Measurements from ENCODE around the gene CHD1L.

Gene CHD1L

DNA sequence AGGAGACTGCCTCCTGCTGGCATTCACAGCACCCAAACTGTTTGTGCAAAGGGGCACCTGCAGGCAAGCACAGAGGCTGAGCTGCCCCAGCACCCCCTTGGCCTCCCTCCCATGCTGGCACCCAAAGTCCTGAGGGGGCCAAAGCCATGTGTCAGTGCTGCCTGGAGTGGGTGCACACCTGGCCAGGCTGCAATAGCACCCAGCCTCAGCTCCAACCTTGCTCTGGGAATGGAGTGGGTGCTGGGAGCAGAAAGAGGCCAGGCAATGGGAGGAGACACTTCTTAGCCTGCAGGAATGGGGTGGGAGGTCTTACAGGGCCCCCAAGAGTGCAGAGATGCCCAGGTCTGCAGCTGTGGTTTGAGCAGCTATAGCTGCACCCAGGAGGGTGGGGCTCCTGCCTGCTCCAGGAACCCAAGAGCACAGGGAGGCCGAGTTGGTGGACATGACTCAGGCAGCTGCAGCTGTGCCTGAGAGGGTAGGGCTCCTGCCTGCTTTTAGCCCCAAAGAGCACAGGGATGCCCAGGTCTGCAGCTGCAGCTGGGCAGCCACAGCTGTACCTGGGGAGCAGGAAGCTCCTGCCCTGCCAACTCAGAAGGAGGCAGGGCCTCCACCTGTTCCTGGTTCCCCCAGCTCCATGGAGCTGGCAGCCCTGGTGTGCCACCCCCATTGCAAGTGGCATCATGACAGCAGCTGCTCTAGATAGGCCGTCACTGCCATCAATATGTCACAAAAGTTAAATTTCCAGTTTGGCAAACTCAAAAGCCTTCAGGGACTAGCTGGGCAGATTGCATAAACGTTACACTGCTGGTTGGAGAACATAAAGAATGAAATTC, 5.3 kb upstream of the CHD1L start:
- TF ChIP-seq, protein P1, sequence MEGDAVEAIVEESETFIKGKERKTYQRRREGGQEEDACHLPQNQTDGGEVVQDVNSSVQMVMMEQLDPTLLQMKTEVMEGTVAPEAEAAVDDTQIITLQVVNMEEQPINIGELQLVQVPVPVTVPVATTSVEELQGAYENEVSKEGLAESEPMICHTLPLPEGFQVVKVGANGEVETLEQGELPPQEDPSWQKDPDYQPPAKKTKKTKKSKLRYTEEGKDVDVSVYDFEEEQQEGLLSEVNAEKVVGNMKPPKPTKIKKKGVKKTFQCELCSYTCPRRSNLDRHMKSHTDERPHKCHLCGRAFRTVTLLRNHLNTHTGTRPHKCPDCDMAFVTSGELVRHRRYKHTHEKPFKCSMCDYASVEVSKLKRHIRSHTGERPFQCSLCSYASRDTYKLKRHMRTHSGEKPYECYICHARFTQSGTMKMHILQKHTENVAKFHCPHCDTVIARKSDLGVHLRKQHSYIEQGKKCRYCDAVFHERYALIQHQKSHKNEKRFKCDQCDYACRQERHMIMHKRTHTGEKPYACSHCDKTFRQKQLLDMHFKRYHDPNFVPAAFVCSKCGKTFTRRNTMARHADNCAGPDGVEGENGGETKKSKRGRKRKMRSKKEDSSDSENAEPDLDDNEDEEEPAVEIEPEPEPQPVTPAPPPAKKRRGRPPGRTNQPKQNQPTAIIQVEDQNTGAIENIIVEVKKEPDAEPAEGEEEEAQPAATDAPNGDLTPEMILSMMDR (IDR thresholded peaks at IDR 0.05), result no peak

DNA sequence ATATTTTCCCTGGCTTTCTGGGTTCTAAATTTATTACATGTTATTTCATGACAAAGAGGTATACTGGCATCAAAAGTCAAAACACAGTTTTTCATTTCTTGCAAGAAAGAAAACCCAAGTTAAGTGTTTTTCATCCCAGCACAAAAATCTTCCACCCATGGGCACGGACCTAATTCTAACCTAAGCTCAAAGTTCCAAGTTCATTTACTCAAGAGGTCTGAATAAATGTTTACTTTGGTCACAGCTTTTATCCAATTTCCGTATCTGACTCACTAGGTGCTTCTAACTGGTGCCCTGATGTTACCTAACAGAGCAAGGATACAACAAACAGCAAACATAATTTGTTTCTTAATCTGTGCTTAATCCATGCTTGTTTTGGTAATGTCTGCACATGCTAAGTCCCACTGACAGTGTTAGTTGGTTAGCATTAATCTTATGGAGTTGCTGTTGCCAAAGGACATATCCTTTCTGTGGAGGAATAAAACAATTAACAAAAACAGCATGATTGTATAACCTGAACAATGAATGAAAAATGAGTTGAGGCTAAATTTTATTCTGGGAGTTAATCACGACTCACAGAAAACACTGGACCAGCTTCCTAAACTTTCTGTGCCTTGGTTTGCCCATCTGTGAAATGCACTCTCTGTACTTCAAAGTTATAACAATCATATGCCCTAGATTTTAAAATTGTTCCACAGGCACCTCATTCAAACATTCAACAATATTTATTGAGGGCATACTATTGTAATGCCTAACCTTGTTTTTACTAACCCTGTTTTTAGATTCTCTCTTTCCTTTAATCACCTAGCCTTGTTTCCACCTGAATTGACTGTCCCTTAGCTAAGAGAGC, 4.2 kb upstream of the CHD1L start:
- TF ChIP-seq, protein P1 (IDR thresholded peaks at IDR 0.05), result no peak

DNA sequence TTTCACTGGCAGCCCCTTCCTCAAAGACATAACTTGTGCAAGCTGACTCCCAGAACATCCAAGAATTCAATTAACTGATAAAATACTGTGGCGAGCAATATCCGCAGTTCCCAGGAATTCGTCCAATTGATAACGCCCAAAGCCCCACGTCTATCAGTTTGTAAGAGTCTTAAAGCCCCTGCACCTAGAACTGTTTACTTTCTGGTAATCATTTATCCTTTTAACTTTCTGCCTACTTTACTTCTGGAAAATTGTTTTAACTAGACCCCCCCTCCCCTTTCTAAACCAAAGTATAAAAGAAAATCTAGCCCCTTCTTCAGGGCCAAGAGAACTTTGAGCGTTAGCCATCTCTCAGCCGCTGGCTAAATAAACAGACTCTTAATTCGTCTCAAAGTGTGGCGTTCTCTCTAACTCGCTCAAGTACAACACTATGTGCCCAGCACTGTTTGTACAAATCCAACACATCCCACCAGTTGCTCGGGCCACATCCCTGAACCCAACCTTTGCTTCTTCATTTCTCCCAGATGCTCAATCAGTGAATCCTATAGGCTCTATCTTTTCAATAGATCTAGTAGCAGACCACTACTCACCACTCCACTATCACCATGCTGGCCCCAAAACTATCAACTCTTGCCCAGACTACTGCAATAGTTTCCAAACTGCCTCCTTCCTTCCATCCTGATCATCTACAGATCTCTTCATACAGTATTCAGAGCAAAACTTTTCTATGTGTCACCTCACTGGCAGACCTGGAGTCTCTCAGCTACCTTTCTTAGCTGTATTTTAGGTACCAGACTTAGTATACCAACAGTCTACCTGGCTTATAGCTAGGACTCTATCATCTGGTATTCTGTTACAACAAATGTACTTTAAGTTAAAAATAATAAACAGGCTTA, 3.3 kb upstream of the CHD1L start:
- TF ChIP-seq, protein P1 (IDR thresholded peaks at IDR 0.05), result no peak

DNA sequence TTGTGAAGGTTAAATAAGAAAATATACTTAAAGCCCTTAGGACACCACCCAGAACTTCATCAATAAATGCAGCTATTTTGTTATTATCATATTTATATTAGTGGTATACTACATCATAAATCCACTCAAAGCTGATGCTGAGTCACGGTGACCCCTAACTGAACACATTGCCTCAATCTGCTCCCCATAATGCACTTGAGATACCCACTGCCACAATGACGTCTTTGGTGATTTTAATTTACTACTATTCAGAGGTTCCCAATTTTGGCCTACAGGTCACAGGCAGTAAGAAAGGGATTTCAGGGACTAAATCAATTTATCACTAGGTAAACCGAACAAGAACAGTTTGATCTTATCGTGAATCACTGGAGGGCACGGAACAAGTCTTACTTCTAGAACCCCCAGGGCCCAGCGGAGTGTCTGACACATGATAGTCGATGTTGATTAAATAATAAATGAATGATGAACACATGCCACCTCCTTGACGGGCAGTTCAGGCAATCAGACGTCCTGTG, 493 bp upstream of the CHD1L start:
- TF ChIP-seq, protein P1 (IDR thresholded peaks at IDR 0.05), result no peak

DNA sequence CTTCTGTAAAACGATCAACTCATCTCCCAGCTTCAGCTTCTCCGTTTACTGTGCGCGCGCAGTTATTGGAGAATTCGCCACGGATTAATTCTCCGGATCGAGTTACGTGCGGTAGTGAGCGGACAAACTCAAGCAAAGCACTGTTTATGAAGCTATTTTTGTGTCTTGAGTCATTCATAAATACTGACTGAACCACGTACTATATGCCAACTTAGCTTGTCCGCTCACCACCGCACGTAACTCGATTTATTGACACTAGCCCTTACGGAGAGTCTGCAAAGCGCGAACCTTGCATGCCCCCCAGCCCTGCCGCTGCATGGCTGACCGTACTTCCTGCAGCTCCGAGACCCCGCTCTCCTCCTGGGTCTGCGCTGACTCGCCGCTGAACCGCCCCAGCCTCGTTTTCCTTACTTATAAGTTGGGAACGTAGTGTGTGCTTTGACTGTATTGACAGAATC, 773 bp downstream of the CHD1L start:
- TF ChIP-seq, protein P1 (IDR thresholded peaks at IDR 0.05), result no peak

GRCh38 chr1:147243841-147244240, 1.4 kb downstream of the CHD1L start:
- TF ChIP-seq, protein P1 (IDR thresholded peaks at IDR 0.05), result no peak

DNA sequence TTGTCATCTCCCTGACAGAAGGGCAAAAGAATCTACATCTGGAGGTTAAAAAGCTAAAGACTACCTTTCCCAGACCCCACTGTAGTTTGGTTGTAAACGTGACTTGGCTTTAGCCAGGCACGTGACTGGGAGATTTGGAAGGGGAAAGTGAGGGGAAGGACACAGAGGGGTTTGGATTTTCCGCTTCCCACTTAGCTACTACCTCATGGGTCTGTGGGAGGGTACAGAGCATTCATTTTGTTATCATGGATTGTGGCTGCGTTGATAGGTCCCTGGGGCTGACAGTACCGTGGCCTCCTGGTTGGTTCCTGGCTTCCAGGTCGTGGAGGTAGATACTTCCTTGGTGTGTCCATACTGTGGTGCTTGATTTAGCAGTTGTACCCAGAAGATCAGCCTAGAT, 2.6 kb downstream of the CHD1L start:
- TF ChIP-seq, protein P1 (IDR thresholded peaks at IDR 0.05), result no peak

Data from LNCAP (cell line).